ENCODE results near the gene REX1BD.

REX1BD gene

DNA sequence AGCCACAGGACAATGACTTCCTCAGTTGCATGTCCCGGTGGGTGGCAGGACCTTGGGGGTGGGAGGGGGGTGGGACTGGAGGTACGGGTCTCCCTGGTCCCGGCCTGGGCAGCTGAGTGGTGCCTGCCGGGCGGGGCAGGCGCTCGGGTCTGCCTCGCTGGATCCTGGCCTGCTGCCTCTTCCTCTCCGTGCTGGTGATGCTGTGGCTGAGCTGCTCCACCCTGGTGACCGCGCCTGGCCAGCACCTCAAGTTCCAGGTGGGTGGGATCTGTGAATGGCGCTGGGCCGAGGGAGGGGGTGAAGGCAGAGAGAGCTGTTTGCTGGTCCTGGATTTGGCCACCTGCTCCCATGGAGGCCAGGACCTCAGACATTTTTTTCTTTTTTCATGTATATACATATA is 29.6 kb downstream of the REX1BD start:
- no peak for DNase-seq

DNA sequence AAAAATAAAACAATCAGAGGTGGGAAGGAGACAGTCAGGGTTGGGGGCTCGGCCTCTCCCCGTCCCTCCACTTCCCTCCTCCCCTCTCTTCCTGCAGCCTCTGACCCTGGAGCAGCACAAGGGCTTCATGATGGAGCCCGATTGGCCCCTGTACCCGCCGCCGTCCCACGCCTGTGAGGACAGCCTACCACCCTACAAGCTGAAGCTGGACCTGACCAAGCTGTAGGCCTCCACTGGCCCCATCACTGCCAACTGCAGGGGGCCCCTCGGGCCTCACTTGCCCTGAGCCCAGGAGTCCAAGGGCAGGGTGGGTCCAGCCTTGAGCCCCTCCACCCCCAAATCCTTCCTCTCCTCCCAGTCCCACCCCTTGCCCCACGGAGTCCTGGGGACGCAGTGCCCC is 31.7 kb downstream of the REX1BD start:
- DNase-seq = no peak

DNA sequence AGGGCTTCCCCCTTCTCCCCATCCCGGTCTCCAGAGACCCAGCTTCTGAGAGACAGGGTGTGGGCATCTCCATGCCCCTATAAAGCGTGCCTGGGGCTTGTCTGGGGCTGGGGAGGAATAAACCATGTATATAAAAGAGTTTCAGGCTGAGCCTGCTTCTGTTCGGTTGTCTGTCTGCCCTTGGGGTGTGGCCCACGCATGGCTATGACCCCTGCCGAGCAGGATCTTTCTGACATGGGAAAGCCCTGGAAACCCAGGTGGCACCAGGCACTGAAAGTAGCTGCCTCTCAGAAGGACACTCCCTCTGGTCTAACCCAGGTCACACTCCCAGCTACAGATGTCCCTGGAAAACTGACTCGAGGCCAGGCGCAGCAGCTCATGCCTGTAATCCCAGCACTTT is 32.3 kb downstream of the REX1BD start:
- no peak for DNase-seq

DNA sequence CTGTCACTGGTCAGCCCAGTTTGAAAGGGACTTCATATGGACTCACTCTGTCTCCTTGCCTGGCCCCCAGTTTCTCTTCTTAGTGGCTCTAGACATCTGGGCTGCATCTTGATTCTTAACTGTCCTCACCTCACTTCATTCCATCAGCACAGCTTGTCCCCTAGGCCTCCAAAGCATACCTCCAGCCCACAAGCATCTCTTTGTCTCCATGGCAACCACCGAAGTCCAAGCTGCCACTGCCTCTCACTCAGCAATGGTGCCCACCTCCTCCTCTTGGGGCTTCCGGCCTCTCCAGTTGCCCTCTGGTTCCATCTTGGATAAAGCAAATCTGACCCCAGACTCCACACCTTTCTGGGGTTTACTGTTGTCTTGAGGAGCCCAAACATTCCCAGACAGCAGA is 38.3 kb downstream of the REX1BD start:
- DNase-seq = no peak

DNA sequence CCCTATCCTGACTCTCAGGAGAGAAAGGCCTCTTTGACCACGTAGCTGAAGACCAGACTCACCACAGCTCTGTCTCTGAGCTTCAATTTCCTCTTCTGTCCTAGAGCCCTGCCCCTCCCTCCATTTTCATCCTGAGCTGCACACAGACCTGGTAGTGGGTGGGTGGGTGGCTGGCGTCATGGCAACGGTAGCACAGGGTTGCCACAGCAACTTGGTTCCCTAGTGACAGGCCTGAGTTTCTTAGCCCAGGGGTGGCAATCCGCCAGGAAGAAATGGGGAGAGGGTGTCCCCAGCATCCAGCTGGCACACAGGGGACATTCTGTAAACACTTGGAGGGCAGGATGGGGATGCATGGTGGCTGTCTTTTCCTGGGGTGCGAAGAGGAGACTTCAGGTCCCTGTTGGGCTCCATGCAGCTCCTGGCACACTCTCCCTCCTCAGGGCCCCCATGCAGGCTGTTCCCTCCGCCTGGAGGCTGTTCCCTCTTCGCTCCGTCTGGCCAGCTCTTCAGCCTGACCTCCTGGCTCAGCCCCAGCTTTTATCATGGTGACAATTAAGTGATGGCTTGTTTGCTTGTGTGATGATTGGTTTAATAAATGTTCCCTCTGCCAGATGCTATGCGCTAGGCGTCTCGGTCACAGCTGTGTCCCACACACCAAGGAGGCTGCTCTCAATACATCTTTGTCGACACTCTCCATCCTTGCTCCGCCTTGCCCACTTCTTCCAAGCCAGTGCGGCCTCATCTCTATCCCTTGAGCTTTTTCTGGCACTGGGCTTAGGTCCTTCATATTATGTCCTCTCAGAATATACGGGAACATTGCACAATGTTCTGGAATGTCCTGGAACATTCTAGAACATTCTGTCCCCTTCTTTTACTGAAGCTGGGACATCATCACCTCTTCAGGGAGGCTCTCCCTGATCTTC is 40.8 kb downstream of the REX1BD start:
- DNase-seq = no peak

DNA sequence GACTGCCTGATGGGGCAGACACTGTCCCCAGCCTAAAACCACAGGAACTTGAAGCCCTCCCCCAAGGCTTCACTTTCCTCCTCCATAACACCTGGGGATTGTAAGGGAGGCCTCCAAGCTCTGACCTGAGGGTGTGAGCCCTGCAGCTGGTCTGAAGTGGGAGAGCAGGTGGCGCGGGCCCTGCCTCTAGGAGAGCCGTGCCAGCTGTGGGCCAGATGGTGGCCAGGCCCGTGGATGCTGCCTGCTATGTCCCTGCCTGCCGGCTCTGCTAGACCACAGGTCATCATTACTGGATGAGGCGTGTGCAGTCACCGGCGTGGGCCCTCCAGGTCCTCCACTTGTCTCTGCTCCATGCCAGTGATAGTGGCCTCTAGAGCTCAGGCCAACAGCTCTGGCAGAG is 44.7 kb downstream of the REX1BD start:
- no peak for DNase-seq

DNA sequence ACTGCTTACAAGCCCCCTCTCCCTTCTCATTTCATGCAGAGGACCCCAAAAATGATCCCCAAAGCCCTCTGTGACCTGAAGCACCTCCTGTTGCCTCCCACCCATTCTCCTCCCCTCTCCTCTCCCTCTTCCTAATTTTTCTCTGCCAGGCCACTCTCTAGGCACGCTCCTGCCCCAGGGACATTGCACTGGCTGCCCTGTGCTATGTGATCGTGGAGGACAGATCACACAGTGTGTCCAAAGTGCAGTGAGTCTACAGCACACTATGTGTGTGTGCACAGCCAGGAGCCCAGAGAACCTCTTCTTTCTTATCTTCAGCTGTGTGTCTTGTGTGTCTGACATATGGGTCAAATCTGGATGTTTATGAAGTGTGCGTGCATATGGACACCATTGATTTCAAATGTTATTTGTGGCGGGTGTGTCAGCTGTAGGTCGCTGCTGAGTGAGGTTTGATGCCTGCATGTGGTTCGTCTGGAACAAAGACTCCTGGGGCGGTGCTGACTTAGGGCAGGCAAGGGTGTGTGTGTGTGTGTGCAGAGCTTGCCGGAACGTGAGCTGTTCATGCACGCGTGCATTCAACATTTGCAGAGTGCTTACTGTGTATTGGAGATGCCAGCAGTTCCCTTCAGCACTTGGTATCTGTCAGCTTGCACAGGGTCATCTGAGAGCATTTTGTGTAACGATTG is 46.2 kb downstream of the REX1BD start:
- no peak for DNase-seq

DNA sequence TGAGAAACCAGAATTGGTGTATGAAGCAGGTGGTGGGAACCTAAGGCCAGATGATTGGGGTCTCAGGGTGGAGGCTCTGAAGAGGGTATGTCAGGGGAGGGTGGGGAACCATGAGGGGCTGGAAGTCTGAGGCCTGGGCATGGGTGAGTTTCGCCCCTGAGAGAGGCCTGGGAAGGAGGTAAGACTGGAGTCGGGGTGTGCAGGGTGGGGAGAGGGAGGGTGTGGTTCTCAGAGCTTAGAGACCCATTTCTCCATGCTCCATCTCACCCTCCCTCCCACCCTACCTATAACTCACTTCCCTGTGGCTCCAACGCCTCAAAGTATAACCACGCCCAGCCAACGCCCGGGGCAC is 47.2 kb downstream of the REX1BD start:
- no peak for DNase-seq

DNA sequence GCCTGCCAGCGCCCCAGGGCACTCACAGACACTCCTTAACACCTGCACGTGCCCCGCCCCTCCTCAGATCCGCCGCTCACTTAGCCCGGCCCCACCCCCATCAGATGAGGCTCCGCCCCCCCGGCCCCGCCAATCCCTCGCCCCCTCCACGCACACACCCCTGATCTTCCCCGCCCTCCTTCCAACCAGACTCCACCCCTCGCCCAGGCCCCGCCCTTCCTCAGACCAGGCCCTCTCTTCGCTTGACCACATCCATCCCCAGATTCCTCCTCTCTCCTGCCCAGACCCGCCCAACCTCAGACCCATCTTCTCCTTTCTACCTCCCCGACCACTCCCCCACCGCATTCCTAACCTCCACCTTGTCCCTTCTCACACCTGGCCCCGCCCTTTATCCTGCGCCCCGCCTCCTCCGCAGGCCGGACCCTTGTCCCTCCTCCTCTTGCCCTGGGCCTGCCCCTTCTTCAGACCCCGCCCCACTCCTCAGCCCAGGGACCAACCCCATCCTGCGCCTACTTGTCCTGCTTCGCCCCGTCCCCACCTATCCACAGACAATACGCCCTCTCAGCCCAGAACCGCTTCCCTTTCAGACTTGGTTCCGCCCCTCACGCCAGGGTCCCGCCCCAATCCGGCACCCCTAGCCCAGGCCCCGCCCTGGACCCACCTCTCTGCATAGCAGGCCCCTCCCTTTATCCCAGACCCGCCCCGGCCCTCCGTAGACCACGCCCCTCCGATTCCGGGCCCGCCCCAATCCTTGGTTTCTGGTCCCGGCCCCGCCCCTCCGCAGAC is 47.8 kb downstream of the REX1BD start:
- DNase-seq = peak; percentile 91 to 97

DNA sequence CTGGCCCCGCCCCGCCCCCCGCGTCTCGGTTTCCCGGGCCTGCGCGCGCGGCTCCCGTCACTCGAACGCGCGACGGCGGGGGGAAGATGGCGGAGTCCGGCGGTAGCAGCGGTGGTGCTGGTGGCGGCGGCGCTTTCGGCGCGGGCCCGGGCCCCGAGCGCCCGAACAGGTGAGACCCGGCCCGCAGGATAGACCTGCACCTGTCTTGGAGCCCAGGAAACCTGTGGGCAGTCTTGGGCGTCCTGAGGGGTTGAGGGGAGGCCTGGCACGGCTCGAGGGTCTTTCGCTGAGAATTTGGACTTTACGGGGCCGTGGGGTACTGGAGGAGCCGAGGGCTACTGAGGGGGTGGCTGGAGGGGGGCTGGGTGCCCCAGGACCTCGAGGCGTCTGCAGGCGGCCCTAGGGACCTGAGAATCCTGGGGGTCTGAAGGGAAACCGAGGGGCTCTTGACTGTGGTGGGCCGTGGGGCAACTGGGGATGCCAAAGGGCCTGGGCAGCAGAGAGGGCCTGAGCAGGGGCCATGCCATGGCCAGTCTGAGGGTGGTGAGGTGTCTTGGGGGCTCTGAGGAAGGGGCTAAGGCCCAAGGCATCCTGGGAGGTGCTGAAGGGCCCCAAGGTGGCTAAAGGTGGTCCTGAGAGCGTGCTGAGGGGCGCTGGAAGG is 48.5 kb downstream of the REX1BD start, which contains the start of gene KLHL26:
TSS of gene KLHL26 (plus strand) at position 60 of the 661 bp plus-strand sequence. CDS start at position 87, 27 bp downstream.
- DNase-seq = no peak

DNA sequence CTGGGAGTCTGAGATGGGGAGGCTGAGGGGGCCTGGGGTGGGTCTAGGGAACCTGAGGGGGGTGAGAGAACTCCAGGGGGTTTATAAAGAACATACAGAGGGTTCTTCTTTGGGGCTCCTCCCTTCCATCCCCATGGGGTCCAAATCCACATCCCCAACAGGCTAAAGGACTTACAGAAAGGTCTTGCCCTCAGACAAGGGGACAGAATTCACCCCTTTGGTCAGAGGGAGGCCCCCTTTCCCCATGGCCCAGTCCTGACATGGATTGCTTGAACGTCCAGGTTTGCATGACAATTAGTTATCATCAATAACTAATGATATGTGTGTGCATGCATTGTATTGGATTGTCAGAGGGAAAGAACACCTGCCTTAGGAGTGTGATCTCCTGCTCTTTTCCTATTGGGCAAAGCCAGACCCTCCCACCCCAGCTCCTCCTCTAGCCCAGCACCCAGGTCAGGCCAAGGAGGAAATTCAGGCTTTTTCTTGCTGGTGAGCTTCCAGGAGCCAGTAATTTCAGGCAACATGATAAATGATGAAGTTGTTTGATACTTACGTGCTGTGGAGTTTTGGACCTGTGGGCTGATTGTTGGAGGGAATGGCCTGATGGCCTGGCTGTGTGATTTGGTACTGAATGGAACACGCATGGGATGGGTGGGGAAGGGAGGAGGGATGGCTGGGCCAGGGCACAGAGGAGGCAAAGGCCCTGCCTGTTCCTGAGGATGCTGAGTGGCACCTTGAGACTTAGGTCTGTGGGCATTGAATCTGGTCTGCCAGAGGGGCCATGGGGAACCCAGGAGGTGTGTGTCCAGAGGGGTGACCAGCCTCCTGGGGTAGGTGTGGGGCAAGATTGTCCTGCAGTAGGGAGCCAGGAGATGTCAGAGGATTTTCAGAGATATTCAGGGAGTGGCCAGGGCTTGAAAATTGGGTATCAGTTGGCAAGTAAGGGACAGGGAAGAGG is 49.4 kb downstream of the REX1BD start:
- DNase-seq = no peak

DNA sequence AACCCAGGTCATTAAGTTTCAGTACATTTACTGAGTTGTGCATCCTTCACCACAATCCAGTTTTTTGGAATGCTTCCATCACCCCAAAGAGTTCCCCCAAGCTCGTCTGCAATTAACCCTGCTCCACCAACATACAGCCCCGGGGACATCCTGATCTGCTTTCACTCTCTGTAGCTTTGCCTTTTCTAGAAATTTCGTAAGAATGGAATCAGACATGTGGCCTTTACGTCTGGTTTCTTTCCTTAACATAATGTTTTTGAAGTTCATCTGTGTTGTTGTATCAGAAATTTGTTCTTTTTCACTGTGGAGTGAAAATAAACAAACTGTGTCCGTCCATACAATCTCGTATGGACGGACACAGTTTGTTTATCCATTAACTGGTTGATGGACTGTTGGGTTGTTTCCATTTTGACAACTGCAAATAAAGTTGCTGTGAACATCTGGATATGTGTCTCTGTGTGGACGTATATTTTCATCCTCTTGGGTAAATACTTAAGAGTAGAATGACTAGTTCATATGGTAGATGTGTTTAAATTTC is 51.2 kb downstream of the REX1BD start:
- DNase-seq = no peak
